Lung (tissue), 12 donors: Measurements from ENCODE around the gene MBNL1. TPM values are rescaled to one million over a fixed set of nuclear protein-coding genes. Genes with fewer than 3 reads are reported as not detected.
A peak's percentile ranks its signal among the peaks of the same experiment; 100 is the strongest.

ENCODE experiments used
- ATAC-seq: fragments of 200-7000 bp; cut with Tn5 transposase; one replicate; pipeline ENCODE4 v1.9.1; 2020; ENCODE audit warnings: moderate number of reproducible peaks; ENCODE audit not compliant: insufficient read depth, low FRiP score
- DNase-seq, 3 donors: peaks; one replicate each; pipeline ENCODE4 v3.0.0-alpha.2; 2013 to 2017
- H3K27ac ChIP-seq, 2 donors: one replicate each; pipeline ENCODE4 v1.5.1; 2013; ENCODE audit warnings: mild to moderate bottlenecking in 2 of 2, moderate library complexity in 2 of 2, control low read depth in 1 of 2, inconsistent platforms in 1 of 2, low read depth in 1 of 2, low read length in 1 of 2
- H3K27me3 ChIP-seq, 3 donors: one replicate each; pipeline ENCODE4 v1.5.1; 2013; ENCODE audit warnings: low read length in 2 of 3; ENCODE audit not compliant: control insufficient read depth in 3 of 3, insufficient read depth in 3 of 3
- H3K36me3 ChIP-seq, 4 donors: one replicate each; pipeline ENCODE4 v1.5.1; 2013; ENCODE audit warnings: low read length in 4 of 4, mild to moderate bottlenecking in 1 of 4, moderate library complexity in 1 of 4; ENCODE audit not compliant: control insufficient read depth in 4 of 4, insufficient read depth in 4 of 4
- H3K4me1 ChIP-seq, 5 donors: one replicate each; pipeline ENCODE4 v1.5.1; 2013; ENCODE audit warnings: low read length in 5 of 5, mild to moderate bottlenecking in 2 of 5, moderate library complexity in 1 of 5; ENCODE audit not compliant: control insufficient read depth in 5 of 5, insufficient read depth in 5 of 5
- H3K4me3 ChIP-seq: one replicate; pipeline ENCODE4 v1.5.1; 2013; ENCODE audit warnings: mild to moderate bottlenecking, control low read depth, moderate library complexity
- H3K9ac ChIP-seq, 2 donors: one replicate each; pipeline ENCODE4 v1.5.1; 2013; ENCODE audit warnings: low read length in 2 of 2, control low read depth in 1 of 2; ENCODE audit not compliant: insufficient read depth in 1 of 2
- H3K9me3 ChIP-seq, 4 donors: one replicate each; pipeline ENCODE4 v1.5.1; 2013; ENCODE audit warnings: low read length in 3 of 4, mild to moderate bottlenecking in 1 of 4, moderate library complexity in 1 of 4; ENCODE audit not compliant: control insufficient read depth in 4 of 4, insufficient read depth in 3 of 4
- WGBS, 2 donors: extraction: QIAGEN DNeasy Blood & Tissue Kit; methylation state at CpG; one replicate each; pipeline ENCODE4 v1.1.7; 2013; 5-methylcytosine and 5-hydroxymethylcytosine counted together
- polyA plus RNA-seq, 2 donors: library from polyadenylated mRNA; stranded (reverse); fragments of 200-250 nt; gene quantifications; one replicate each; pipeline ENCODE4 v1.2.1, GENCODE V29; 2013
- total RNA-seq, 2 donors: library from RNA; depleted of rRNA in 1 of 2; stranded (reverse); fragments of >200 nt in 1 of 2; gene quantifications; one replicate each; pipeline ENCODE4 v1.2.1, GENCODE V29; 2014 to 2021
- TF ChIP-seq, protein P1 (sequence below): IDR thresholded peaks from 2 replicates; pipeline ENCODE4 v1.5.1; 2012; ENCODE audit warnings: mild to moderate bottlenecking; ENCODE audit errors: control extremely low read depth, extremely low read depth
- donor health status: control.
- donor health status: control.
- donor health status: Bipolar disorder and iron deficiency.
- donor health status: healthy.
- donor health status: DM: yes; HTN: yes; CAD: no.

MBNL1 gene
- total and polyA plus RNA-seq, 4 donors, result 55.3 to 266 (median 165) TPM

DNA sequence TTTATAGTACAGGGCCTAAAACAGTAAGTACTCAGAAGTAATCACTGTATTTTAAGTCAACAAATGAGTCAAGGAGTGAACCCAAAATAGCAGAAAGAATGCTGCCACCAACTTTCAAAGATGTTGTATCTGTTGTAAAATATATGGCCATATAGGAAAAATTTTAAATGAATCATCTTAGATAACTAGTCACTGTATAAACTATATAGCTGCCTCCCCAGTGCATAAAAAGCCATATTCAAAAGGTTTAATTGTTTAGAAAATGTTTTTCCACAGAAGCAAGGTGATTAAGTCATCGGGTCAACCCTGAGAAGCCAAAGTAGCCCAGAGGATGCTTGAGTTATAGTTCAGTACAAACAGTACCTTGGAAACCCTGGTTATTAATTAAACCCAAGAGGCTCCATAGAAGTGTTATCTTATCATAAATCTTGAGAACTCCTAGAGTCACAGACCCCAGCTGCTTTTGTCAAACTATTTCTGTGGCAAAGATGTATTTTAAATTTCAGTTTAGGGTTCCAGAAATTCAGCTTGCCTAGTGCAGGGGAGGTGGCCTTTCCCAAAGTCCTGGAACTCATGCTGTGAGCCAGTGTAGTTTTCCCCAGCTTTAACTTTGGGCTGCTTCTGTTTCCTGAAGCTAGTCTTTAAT is 39.2 kb downstream of the MBNL1 start:
- Histone ChIP-seq H3K4me3 (no peak overlapping the region), H3K9ac (peak overlapping the region in 1 of 2 donors; percentile 78), H3K9me3 (no peaks in the 10 kb centered on the region), H3K27ac (peak overlapping the region; percentile 85 to 92), H3K27me3 (no peaks in the 10 kb centered on the region), H3K4me1 (peaks cover 4 to 37% (median 11%) of the 10 kb centered on the region in 5 donors), H3K36me3 (peaks cover 0 to 3% (median 0%) of the 10 kb centered on the region in 4 donors)
- 57 to 86% methylated on average over 1 of the region's 1 CpG for WGBS, 2 donors
- DNase-seq (peak in 2 of 3 donors; percentile 56 to 82), ATAC-seq (peak; percentile 68)
- TF ChIP-seq, protein P1, sequence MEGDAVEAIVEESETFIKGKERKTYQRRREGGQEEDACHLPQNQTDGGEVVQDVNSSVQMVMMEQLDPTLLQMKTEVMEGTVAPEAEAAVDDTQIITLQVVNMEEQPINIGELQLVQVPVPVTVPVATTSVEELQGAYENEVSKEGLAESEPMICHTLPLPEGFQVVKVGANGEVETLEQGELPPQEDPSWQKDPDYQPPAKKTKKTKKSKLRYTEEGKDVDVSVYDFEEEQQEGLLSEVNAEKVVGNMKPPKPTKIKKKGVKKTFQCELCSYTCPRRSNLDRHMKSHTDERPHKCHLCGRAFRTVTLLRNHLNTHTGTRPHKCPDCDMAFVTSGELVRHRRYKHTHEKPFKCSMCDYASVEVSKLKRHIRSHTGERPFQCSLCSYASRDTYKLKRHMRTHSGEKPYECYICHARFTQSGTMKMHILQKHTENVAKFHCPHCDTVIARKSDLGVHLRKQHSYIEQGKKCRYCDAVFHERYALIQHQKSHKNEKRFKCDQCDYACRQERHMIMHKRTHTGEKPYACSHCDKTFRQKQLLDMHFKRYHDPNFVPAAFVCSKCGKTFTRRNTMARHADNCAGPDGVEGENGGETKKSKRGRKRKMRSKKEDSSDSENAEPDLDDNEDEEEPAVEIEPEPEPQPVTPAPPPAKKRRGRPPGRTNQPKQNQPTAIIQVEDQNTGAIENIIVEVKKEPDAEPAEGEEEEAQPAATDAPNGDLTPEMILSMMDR, result no peak

DNA sequence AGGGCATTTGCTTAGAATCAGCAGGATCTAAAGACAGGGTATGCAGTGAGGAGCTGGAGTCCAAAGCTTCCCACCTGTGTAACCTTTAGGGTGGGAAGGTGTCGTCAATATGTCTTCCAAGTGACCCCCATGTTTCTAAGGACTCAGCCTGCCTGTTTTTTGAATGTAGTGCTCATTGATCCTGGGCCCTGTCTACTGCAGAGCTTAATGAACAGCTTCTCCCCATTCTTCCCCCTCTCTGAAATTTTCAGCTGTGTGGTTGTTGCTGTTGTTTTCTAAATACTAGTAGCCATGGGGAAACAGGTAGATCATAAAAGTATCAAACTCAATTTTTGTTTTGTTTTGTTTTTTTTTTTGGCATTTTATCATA is 39.7 kb downstream of the MBNL1 start:
- Histone ChIP-seq H3K27ac (peak overlapping the region; percentile 85 to 92), H3K9ac (peak overlapping the region in 1 of 2 donors; percentile 78), H3K27me3 (no peaks in the 10 kb centered on the region), H3K36me3 (peaks cover 0 to 3% (median 0%) of the 10 kb centered on the region in 4 donors), H3K9me3 (no peaks in the 10 kb centered on the region), H3K4me3 (no peak overlapping the region), H3K4me1 (peaks cover 4 to 32% (median 11%) of the 10 kb centered on the region in 5 donors)
- TF ChIP-seq, protein P1, result no peak
- 76 to 87% methylated on average over 1 of the region's 1 CpG for WGBS, 2 donors
- DNase-seq, result no peak
- ATAC-seq, result no peak

DNA sequence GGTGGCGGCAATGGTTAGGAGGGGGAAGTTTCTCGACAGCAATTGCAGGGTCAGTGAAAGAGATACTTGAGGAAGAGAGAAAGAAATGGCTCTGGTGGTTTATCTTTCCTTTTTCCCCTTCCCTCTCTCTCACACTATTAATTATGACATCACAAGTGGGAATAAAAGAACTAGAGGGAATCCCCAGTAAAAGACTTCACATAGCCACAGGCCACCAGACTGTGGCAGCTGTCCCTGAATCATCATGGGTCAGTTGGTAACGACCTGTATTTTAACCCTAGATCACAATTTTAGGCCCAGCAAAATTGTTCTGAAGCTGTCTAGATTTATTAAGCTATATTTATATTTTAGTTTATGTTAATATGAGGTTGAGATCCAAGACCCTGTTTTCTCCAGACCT is 40.3 kb downstream of the MBNL1 start:
- 40 to 61% methylated on average over 3 of the region's 3 CpGs for WGBS, 2 donors
- Histone ChIP-seq H3K27ac (peak overlapping the region in 1 of 2 donors; percentile 85), H3K9me3 (no peaks in the 10 kb centered on the region), H3K4me3 (no peak overlapping the region), H3K9ac (no peak overlapping the region), H3K4me1 (peaks cover 4 to 30% (median 11%) of the 10 kb centered on the region in 5 donors), H3K27me3 (no peaks in the 10 kb centered on the region), H3K36me3 (peaks cover 0 to 3% (median 0%) of the 10 kb centered on the region in 4 donors)
- DNase-seq (no peak), ATAC-seq (no peak)
- TF ChIP-seq, protein P1, result no peak
